GM18498 (cell line): ENCODE measurements around the gene TNIK.

Experiments used
- ATAC-seq: cut with Tn5 transposase; IDR thresholded peaks from one replicate; pipeline ENCODE4 v1.9.1; 2021; ENCODE audit warnings: mild to moderate bottlenecking, moderate library complexity; ENCODE audit not compliant: unreplicated experiment

Gene TNIK

GRCh38 chr3:171018156-171018935 is 441.9 kb downstream of the TNIK start:
- no peak for ATAC-seq

GRCh38 chr3:171013822-171014748 is 446.1 kb downstream of the TNIK start:
- no peak for ATAC-seq

- no peak for ATAC-seq
Observed at GRCh38 chr3:171011873-171012336, 448.3 kb downstream of the TNIK start.
